Activated naive CD8-positive, alpha-beta T cell (primary cell): ENCODE measurements around the gene RNF144A.

Source experiments
- H3K27ac Mint-ChIP-seq: one replicate; pipeline ENCODE4 v1.8.0; 2021; ENCODE audit warnings: mixed read lengths
- H3K27me3 Mint-ChIP-seq: one replicate; pipeline ENCODE4 v1.8.0; 2021; ENCODE audit warnings: mixed read lengths
- H3K36me3 Mint-ChIP-seq: one replicate; pipeline ENCODE4 v1.8.0; 2021; ENCODE audit warnings: mixed read lengths
- H3K4me1 Mint-ChIP-seq: one replicate; pipeline ENCODE4 v1.8.0; 2021; ENCODE audit warnings: low read depth, mixed read lengths
- H3K4me3 Mint-ChIP-seq: one replicate; pipeline ENCODE4 v1.8.0; 2021; ENCODE audit warnings: mild to moderate bottlenecking, mixed read lengths
- H3K9me3 Mint-ChIP-seq: one replicate; pipeline ENCODE4 v1.8.0; 2021; ENCODE audit warnings: low read depth, mixed read lengths

The RNF144A gene

DNA sequence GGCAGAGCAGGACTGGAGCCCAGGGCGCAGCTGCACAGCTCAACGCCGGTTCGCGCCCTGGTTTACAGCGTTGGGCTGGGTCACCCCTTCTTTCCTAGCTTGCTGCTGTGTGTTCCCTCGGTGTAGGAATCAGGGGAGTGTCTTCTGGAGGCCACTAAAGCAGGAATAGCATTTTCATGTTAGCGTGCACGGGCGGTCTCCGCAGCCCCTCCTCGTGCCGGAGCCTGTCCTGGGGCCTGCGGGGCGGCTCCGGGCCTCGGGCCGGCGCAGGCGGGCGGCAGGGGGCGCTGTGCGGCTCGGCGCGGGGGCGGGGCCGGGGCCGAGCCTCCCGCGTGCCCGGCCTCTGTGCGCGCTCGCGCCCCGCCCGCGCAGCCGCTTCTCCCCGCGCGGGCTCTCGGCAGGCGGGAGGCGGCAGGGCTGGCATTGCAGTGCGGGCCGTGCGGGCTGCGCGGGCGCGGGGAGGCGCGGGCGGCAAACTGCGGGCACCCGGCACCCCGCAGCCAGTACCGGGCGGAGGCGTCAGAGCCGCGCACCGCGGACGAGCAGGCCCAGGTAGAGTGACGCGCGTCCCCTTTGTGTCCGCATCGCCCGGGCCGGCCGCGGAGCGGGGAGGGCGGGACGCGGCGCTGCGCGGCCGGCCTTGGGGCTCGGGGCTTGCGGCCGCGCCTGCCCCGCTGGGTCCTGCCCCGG lies at the start of gene RNF144A:
Gene RNF144A, plus strand, starts transcription at position 342 of the 690 bp plus-strand sequence. CDS start 79,515 bp downstream, outside the sequence.
- Mint-ChIP-seq H3K4me1 (peaks cover 79% of the 10 kb centered on the region), H3K36me3 (peaks cover 3% of the 10 kb centered on the region), H3K9me3 (no peaks in the 10 kb centered on the region), H3K27me3 (no peaks in the 10 kb centered on the region), H3K4me3 (peak within 1 kb of the TSS; percentile 86), H3K27ac (peak within 1 kb of the TSS; percentile 77)

GRCh38 chr2:6872394-6872793 lies 44.8 kb upstream of the RNF144A start:
- Mint-ChIP-seq H3K9me3 (peaks cover 4% of the 10 kb centered on the region), H3K36me3 (peaks cover 6% of the 10 kb centered on the region), H3K4me1 (peaks cover 54% of the 10 kb centered on the region), H3K4me3 (peak overlapping the region; percentile 39), H3K27ac (peak overlapping the region; percentile 68), H3K27me3 (no peaks in the 10 kb centered on the region)

DNA sequence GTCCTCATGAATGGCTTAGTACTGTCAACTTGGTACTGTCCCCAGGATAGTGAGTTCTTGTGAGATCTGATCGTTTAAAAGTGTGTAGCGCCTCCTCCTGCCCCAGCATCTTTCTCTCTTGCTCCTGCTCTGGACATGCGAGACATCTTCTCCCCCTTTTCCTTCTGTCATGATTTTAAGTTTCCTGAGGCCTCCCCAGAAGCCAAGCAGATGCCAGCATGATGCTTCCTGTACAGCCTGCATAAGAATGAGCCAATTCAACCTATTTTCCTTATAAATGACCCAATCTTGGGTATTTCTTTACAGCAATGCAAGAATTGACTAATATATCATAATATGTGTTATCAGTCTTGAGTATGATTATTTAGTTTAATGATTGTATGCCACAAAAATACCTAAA lies 43.2 kb upstream of the RNF144A start:
- no peaks in the 10 kb centered on the region for H3K27me3 Mint-ChIP-seq
- peaks cover 64% of the 10 kb centered on the region for H3K4me1 Mint-ChIP-seq
- H3K27ac Mint-ChIP-seq, result peak overlapping the region; percentile 64
- peaks cover 6% of the 10 kb centered on the region for H3K36me3 Mint-ChIP-seq
- H3K9me3 Mint-ChIP-seq, result peaks cover 4% of the 10 kb centered on the region
- H3K4me3 Mint-ChIP-seq, result no peak overlapping the region

DNA sequence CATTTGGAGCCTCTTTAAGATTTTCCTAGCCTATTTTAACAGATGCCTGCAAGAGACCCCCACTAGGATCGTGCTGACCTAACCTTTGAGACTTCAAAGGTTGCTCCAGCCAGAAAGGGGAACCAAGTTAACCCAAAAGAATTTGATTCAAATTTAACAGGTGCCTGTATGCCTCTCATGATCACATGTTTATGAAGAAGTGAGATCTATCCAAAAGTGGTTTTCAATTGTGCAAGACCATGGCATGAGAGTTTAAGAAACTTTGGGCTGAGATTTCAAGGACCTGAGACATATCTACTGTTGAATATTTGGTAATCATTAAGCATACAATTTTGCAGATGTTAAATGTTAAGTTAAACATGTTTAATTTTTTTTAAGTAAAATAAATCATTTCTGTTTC lies 40.9 kb upstream of the RNF144A start:
- H3K4me1 Mint-ChIP-seq, result peaks cover 79% of the 10 kb centered on the region
- H3K4me3 Mint-ChIP-seq, result no peak overlapping the region

DNA sequence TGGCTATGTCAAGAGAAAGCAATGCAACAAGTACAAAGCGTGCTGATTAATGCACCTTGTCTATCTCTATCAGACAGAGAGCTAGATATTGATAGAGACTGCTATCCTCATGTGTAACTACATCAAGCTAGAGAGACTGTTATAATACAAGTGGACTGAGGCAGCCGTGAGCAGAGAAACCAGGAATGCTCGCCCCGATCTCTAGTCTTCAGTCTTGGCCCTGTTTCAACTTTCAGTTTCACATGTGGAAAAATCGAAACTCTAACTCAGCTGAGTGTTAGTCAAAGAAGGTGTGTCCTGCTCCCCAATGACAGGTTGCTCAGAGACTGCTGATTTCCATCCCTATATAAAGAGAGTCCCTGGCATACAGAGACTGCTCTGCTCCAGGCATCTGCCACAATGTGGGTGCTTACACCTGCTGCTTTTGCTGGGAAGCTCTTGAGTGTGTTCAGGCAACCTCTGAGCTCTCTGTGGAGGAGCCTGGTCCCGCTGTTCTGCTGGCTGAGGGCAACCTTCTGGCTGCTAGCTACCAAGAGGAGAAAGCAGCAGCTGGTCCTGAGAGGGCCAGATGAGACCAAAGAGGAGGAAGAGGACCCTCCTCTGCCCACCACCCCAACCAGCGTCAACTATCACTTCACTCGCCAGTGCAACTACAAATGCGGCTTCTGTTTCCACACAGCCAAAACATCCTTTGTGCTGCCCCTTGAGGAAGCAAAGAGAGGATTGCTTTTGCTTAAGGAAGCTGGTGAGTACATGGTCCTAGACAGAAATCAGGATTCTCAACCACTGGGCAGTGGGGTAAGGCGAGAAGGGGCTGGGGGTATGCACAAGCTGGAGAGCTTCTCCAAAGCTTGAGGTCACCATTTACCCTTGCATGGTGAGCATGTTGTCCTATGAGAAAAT lies 39.6 kb upstream of the RNF144A start, which contains the start of gene RSAD2:
Gene RSAD2, plus strand, starts transcription at position 376 of the 903 bp plus-strand sequence. Its CDS starts 24 bp downstream, at position 400.
- H3K27ac Mint-ChIP-seq, result peak within 1 kb of the TSS; percentile 84
- peaks cover 79% of the 10 kb centered on the region for H3K4me1 Mint-ChIP-seq
- peaks cover 10% of the 10 kb centered on the region for H3K36me3 Mint-ChIP-seq
- peaks cover 4% of the 10 kb centered on the region for H3K9me3 Mint-ChIP-seq
- no peaks in the 10 kb centered on the region for H3K27me3 Mint-ChIP-seq
- H3K4me3 Mint-ChIP-seq, result peak within 1 kb of the TSS; percentile 89

More for the DNA sequence above, 40.9 kb upstream of the RNF144A start:
- H3K27ac Mint-ChIP-seq, result peak overlapping the region; percentile 18
- peaks cover 4% of the 10 kb centered on the region for H3K36me3 Mint-ChIP-seq
- H3K27me3 Mint-ChIP-seq, result no peaks in the 10 kb centered on the region
- H3K9me3 Mint-ChIP-seq, result peaks cover 4% of the 10 kb centered on the region

DNA sequence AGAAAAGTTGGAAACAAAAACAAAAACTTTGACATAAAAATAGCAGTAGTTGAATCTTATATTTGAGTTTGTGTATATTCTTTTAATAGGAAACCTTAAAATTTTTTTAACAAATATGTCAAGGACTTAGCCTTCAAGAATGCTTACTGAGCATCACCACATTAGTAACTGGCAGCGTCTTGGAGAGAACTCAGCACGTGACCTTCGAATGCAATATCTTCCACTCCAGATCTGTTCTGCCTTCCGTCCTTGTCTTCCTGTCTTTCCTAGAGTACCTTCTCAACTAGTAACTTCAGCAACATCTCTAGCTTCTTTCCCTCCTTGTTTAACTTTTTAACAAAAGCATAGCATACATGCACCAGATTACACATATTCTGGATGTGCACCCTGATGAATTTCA lies 38.7 kb upstream of the RNF144A start:
- peak overlapping the region; percentile 89 for H3K4me3 Mint-ChIP-seq
- H3K27ac Mint-ChIP-seq, result peak overlapping the region; percentile 84

GRCh38 chr2:6879011-6879410 lies 38.2 kb upstream of the RNF144A start:
- H3K4me3 Mint-ChIP-seq, result peak overlapping the region; percentile 89
- H3K27me3 Mint-ChIP-seq, result no peaks in the 10 kb centered on the region
- H3K9me3 Mint-ChIP-seq, result peaks cover 2% of the 10 kb centered on the region
- H3K4me1 Mint-ChIP-seq, result peaks cover 69% of the 10 kb centered on the region
- peak overlapping the region; percentile 84 for H3K27ac Mint-ChIP-seq
- peaks cover 15% of the 10 kb centered on the region for H3K36me3 Mint-ChIP-seq

More for the DNA sequence above, 38.7 kb upstream of the RNF144A start:
- Mint-ChIP-seq H3K27me3 (no peaks in the 10 kb centered on the region), H3K36me3 (peaks cover 13% of the 10 kb centered on the region), H3K4me1 (peaks cover 70% of the 10 kb centered on the region), H3K9me3 (peaks cover 4% of the 10 kb centered on the region)

GRCh38 chr2:6880200-6880733 lies 36.9 kb upstream of the RNF144A start:
- Mint-ChIP-seq H3K4me3 (peak overlapping the region; percentile 76), H3K4me1 (peaks cover 61% of the 10 kb centered on the region), H3K9me3 (no peaks in the 10 kb centered on the region), H3K36me3 (peaks cover 19% of the 10 kb centered on the region), H3K27me3 (no peaks in the 10 kb centered on the region), H3K27ac (peak overlapping the region; percentile 90)

- Mint-ChIP-seq H3K4me1 (peaks cover 57% of the 10 kb centered on the region), H3K27ac (peak overlapping the region; percentile 85), H3K36me3 (peaks cover 19% of the 10 kb centered on the region), H3K4me3 (peak overlapping the region; percentile 78), H3K27me3 (no peaks in the 10 kb centered on the region), H3K9me3 (no peaks in the 10 kb centered on the region)
Observed at GRCh38 chr2:6881046-6881445, 36.2 kb upstream of the RNF144A start.

GRCh38 chr2:6881516-6881915 lies 35.7 kb upstream of the RNF144A start:
- Mint-ChIP-seq H3K4me1 (peaks cover 54% of the 10 kb centered on the region), H3K27ac (peak overlapping the region; percentile 85), H3K4me3 (peak overlapping the region; percentile 78), H3K36me3 (peaks cover 19% of the 10 kb centered on the region), H3K27me3 (no peaks in the 10 kb centered on the region), H3K9me3 (no peaks in the 10 kb centered on the region)

DNA sequence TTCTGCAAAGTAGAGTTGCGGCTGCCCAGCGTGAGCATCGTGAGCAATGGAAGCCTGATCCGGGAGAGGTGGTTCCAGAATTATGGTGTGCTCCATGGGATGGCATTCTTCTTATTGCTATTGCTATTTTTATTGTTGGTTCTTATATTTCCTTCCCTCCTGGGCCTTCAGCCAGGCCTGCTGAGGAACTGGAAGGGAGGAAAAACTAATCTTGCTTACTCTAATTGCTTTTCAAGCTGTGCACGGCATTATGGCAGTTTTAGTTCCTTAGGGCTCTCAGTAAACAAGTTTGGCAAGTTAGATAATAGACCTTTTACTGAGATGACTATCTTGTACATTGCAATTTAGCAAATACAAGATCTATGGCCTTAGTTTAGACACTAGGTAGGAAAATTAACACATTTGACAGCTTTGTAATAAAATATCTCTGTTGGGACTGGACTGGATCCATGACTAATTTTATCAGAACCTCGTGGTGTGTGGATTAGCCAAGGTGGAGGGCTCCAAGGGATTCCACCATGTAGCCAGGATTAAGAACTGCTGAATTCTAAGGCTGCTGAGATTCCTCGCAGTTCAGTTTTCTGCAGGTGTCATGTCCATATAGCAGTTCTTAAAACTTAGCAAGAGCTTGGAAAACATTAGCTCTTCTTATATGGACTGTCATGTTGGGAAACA lies 33.6 kb upstream of the RNF144A start:
- peaks cover 19% of the 10 kb centered on the region for H3K36me3 Mint-ChIP-seq
- no peaks in the 10 kb centered on the region for H3K27me3 Mint-ChIP-seq
- H3K4me1 Mint-ChIP-seq, result peaks cover 36% of the 10 kb centered on the region
- H3K4me3 Mint-ChIP-seq, result no peak overlapping the region
- no peaks in the 10 kb centered on the region for H3K9me3 Mint-ChIP-seq
- H3K27ac Mint-ChIP-seq, result no peak overlapping the region

- H3K27me3 Mint-ChIP-seq, result no peaks in the 10 kb centered on the region
- no peak overlapping the region for H3K27ac Mint-ChIP-seq
- peaks cover 18% of the 10 kb centered on the region for H3K4me1 Mint-ChIP-seq
- peaks cover 26% of the 10 kb centered on the region for H3K36me3 Mint-ChIP-seq
- no peak overlapping the region for H3K4me3 Mint-ChIP-seq
- H3K9me3 Mint-ChIP-seq, result no peaks in the 10 kb centered on the region
Observed at GRCh38 chr2:6885551-6885950, 31.7 kb upstream of the RNF144A start.

DNA sequence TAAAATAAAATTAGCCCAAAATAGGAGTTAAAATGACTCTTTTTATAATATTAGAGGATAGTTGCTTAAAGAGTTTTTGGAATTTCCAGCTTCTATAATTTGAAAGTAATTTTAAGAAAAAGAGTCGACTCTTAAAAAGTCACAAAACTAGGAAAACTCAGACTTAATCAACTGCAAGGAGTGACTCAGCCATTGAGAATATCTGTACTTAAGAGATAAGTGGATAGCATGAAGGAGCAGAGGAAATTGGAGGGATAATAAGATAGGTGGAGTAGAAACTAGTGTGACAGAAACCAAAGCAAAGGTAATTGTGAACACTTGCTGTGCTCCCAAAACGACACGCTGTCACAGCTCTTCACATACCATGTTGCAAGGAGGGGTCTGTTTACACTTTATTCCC lies 31.2 kb upstream of the RNF144A start:
- Mint-ChIP-seq H3K9me3 (no peaks in the 10 kb centered on the region), H3K4me1 (peaks cover 15% of the 10 kb centered on the region), H3K27ac (no peak overlapping the region), H3K4me3 (no peak overlapping the region), H3K27me3 (no peaks in the 10 kb centered on the region), H3K36me3 (peaks cover 26% of the 10 kb centered on the region)

GRCh38 chr2:6887751-6888192 lies 29.4 kb upstream of the RNF144A start:
- no peak overlapping the region for H3K4me3 Mint-ChIP-seq
- no peaks in the 10 kb centered on the region for H3K9me3 Mint-ChIP-seq
- H3K27ac Mint-ChIP-seq, result no peak overlapping the region
- H3K27me3 Mint-ChIP-seq, result no peaks in the 10 kb centered on the region
- H3K36me3 Mint-ChIP-seq, result peaks cover 18% of the 10 kb centered on the region
- peaks cover 2% of the 10 kb centered on the region for H3K4me1 Mint-ChIP-seq
